Kidney (tissue), 14 donors: ENCODE results near the gene ACTA2. TPM values are rescaled to one million over a fixed set of nuclear protein-coding genes. Genes with fewer than 3 reads are reported as not detected.
A peak's percentile ranks its signal among the peaks of the same experiment; 100 is the strongest.

Experiments
- DNase-seq, 5 donors: peaks; one replicate each; pipeline ENCODE4 v3.0.0-alpha.2; 2013 to 2020
- FAIRE-seq: peaks from 2 replicates; lab custom pipeline; 2012; peaks lifted over from hg19 to GRCh38; lab: Jason Lieb, UNC
- H3K27ac ChIP-seq, 2 donors: one replicate each; pipeline ENCODE4 v1.7.0; 2013; ENCODE audit warnings: low read depth in 2 of 2, low read length in 2 of 2, inconsistent platforms in 1 of 2
- H3K27me3 ChIP-seq: one replicate; pipeline ENCODE4 v1.7.1; 2013; ENCODE audit warnings: low read length, inconsistent platforms; ENCODE audit not compliant: control insufficient read depth, insufficient read depth
- H3K36me3 ChIP-seq, 3 donors: one replicate each; pipeline versions ENCODE4 v1.7.0 to v1.7.1; 2013; ENCODE audit warnings: low read length in 3 of 3, control low read depth in 1 of 3, inconsistent platforms in 1 of 3; ENCODE audit not compliant: insufficient read depth in 3 of 3, control insufficient read depth in 2 of 3
- H3K4me1 ChIP-seq, 3 donors: one replicate each; pipeline versions ENCODE4 v1.7.0 to v1.7.1; 2013; ENCODE audit warnings: low read length in 3 of 3, inconsistent platforms in 1 of 3, low read depth in 1 of 3; ENCODE audit not compliant: control insufficient read depth in 2 of 3, insufficient read depth in 2 of 3
- H3K4me3 ChIP-seq, 3 donors: one replicate each; pipeline versions ENCODE4 v1.7.0 to v1.8.1; 2013; ENCODE audit warnings: low read length in 3 of 3, control low read depth in 1 of 3, inconsistent platforms in 1 of 3
- H3K9ac ChIP-seq, 3 donors: one replicate each; pipeline versions ENCODE4 v1.7.0 to v1.7.1; 2013; ENCODE audit warnings: low read length in 3 of 3, control low read depth in 1 of 3, inconsistent platforms in 1 of 3
- H3K9me3 ChIP-seq, 3 donors: one replicate each; pipeline versions ENCODE4 v1.7.0 to v1.7.1; 2013; ENCODE audit warnings: low read length in 3 of 3, control low read depth in 1 of 3, inconsistent platforms in 1 of 3; ENCODE audit not compliant: control insufficient read depth in 2 of 3, insufficient read depth in 1 of 3
- intact Hi-C: fragments of 100-400 bp; cut with DNase I; formaldehyde crosslinking; loops from one replicate; pipeline ENCODE4 v1.11.1; 2022
- polyA plus RNA-seq: library from polyadenylated mRNA; stranded (reverse); fragments of 350-450 nt; fragmentation: Illumina TruSeq; extraction: RNeasy Lipid Tissue Mini Kit (QIAGEN cat#74804); gene quantifications from one replicate; pipeline ENCODE4 v1.2.3, GENCODE V29; 2014; ENCODE audit warnings: low read depth, low replicate concordance; ENCODE audit not compliant: insufficient read depth
- total RNA-seq: library from RNA; stranded (reverse); fragmentation: NEBNext Ultra II Directional; extraction: Animal tissue kit (Norgen Biotek cat#: 25700); gene quantifications from one replicate; pipeline ENCODE4 v1.2.1, GENCODE V29; 2021
- TF ChIP-seq, protein P1 (sequence below): IDR thresholded peaks from 3 replicates; pipeline ENCODE4 v1.5.1; 2012; ENCODE audit warnings: mild to moderate bottlenecking, moderate library complexity, borderline replicate concordance; ENCODE audit not compliant: insufficient read depth; ENCODE audit errors: extremely low read depth
- donor health status: control.
- donor health status: control.
- donor health status: control.
- donor health status: control.
- donor health status: control.
- donor health status: DM: yes; HTN: yes; CAD: no.
- donor health status: Normal renal cell carcinoma (clear cell type).

Gene ACTA2
- total and polyA plus RNA-seq, 2 donors from 2014 or later: 378 to 471 TPM

- H3K27me3 ChIP-seq: no peaks in the 10 kb centered on the region
- H3K36me3 ChIP-seq: no peaks in the 10 kb centered on the region
- no peaks in the 10 kb centered on the region for H3K9me3 ChIP-seq
- no peak overlapping the region for H3K9ac ChIP-seq
- FAIRE-seq: no peak
- H3K4me3 ChIP-seq: no peak overlapping the region
- no peak overlapping the region for H3K27ac ChIP-seq
- intact Hi-C loops: no loop called here
- TF ChIP-seq, protein P1, sequence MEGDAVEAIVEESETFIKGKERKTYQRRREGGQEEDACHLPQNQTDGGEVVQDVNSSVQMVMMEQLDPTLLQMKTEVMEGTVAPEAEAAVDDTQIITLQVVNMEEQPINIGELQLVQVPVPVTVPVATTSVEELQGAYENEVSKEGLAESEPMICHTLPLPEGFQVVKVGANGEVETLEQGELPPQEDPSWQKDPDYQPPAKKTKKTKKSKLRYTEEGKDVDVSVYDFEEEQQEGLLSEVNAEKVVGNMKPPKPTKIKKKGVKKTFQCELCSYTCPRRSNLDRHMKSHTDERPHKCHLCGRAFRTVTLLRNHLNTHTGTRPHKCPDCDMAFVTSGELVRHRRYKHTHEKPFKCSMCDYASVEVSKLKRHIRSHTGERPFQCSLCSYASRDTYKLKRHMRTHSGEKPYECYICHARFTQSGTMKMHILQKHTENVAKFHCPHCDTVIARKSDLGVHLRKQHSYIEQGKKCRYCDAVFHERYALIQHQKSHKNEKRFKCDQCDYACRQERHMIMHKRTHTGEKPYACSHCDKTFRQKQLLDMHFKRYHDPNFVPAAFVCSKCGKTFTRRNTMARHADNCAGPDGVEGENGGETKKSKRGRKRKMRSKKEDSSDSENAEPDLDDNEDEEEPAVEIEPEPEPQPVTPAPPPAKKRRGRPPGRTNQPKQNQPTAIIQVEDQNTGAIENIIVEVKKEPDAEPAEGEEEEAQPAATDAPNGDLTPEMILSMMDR: no peak
- H3K4me1 ChIP-seq: no peaks in the 10 kb centered on the region
- no peak for DNase-seq
Measured at GRCh38 chr10:88958721-88959120, 6.1 kb upstream of the ACTA2 start.

GRCh38 chr10:88957381-88957780 lies 4.8 kb upstream of the ACTA2 start:
- Histone ChIP-seq H3K27ac (no peak overlapping the region), H3K4me3 (no peak overlapping the region), H3K27me3 (no peaks in the 10 kb centered on the region), H3K9me3 (no peaks in the 10 kb centered on the region), H3K9ac (no peak overlapping the region), H3K4me1 (no peaks in the 10 kb centered on the region), H3K36me3 (no peaks in the 10 kb centered on the region)
- DNase-seq (no peak), FAIRE-seq (no peak)
- TF ChIP-seq, protein P1: no peak
- intact Hi-C loops: no loop called here

GRCh38 chr10:88954458-88955083 lies 2.0 kb upstream of the ACTA2 start:
- Histone ChIP-seq H3K27me3 (no peaks in the 10 kb centered on the region), H3K9ac (no peak overlapping the region), H3K4me3 (no peak overlapping the region), H3K27ac (no peak overlapping the region), H3K4me1 (no peaks in the 10 kb centered on the region), H3K9me3 (no peaks in the 10 kb centered on the region), H3K36me3 (no peaks in the 10 kb centered on the region)
- FAIRE-seq: no peak
- no peak for DNase-seq
- TF ChIP-seq, protein P1: no peak
- intact Hi-C loops: no loop called here

- TF ChIP-seq, protein P1: no peak
- intact Hi-C loops: no loop called here
- peak overlapping the region in 1 of 2 donors; percentile 20 for H3K27ac ChIP-seq
- no peaks in the 10 kb centered on the region for H3K27me3 ChIP-seq
- no peaks in the 10 kb centered on the region for H3K9me3 ChIP-seq
- FAIRE-seq (no peak), DNase-seq (no peak)
- no peaks in the 10 kb centered on the region for H3K36me3 ChIP-seq
- H3K4me1 ChIP-seq: no peaks in the 10 kb centered on the region
- H3K9ac ChIP-seq: no peak overlapping the region
- no peak overlapping the region for H3K4me3 ChIP-seq
Measured at GRCh38 chr10:88953662-88954061, 1.1 kb upstream of the ACTA2 start.
